AG09319 (cell line): ENCODE results near the gene MRPL54.
A peak's percentile ranks its signal among the peaks of the same experiment; 100 is the strongest.

Source experiments
- DNase-seq: peaks from one replicate; pipeline ENCODE4 v3.0.0-alpha.2; 2010; ENCODE audit warnings: low read depth; ENCODE audit errors: extremely low read depth
- TF ChIP-seq, protein P1 (sequence below): IDR thresholded peaks from 2 replicates; pipeline ENCODE4 v1.5.1; 2011; ENCODE audit warnings: low read depth, mild to moderate bottlenecking, inconsistent platforms, low read length, moderate library complexity

MRPL54 gene

DNA sequence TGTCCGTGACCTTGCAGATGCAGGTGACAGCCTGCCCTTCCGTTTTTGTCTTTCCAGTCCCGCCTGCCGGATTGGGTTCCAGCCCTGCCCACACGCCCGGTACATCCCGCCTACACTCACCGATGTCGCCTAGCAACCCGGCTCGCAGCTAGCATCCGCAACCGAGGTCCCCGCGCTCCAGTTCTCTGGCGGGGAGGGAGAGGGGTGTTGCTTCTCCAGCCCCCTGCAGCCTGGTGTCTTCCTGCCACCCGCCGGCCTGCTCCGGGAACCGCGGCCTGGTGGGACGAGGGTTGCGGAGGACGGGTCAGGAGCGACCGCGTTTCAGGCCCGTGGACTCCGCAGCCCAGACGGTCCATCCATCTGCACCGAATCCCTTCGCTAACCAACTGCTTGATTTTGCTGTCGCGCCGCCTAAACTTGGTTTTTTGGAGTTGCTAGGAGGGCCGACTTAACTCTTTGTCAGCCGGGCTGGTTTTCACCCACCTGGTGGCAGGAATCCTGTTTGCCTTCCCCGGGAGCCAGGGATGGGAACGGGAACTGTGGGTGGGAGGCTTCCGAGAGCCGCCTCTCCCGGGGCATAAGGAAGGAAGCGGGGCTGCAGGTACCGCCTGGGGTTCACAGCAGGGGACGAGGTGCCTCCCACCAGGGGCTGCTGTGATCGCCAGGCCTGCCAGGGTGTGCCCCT lies 39.1 kb downstream of the MRPL54 start:
- DNase-seq, result no peak
- TF ChIP-seq, protein P1, sequence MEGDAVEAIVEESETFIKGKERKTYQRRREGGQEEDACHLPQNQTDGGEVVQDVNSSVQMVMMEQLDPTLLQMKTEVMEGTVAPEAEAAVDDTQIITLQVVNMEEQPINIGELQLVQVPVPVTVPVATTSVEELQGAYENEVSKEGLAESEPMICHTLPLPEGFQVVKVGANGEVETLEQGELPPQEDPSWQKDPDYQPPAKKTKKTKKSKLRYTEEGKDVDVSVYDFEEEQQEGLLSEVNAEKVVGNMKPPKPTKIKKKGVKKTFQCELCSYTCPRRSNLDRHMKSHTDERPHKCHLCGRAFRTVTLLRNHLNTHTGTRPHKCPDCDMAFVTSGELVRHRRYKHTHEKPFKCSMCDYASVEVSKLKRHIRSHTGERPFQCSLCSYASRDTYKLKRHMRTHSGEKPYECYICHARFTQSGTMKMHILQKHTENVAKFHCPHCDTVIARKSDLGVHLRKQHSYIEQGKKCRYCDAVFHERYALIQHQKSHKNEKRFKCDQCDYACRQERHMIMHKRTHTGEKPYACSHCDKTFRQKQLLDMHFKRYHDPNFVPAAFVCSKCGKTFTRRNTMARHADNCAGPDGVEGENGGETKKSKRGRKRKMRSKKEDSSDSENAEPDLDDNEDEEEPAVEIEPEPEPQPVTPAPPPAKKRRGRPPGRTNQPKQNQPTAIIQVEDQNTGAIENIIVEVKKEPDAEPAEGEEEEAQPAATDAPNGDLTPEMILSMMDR, result peak; percentile 10

DNA sequence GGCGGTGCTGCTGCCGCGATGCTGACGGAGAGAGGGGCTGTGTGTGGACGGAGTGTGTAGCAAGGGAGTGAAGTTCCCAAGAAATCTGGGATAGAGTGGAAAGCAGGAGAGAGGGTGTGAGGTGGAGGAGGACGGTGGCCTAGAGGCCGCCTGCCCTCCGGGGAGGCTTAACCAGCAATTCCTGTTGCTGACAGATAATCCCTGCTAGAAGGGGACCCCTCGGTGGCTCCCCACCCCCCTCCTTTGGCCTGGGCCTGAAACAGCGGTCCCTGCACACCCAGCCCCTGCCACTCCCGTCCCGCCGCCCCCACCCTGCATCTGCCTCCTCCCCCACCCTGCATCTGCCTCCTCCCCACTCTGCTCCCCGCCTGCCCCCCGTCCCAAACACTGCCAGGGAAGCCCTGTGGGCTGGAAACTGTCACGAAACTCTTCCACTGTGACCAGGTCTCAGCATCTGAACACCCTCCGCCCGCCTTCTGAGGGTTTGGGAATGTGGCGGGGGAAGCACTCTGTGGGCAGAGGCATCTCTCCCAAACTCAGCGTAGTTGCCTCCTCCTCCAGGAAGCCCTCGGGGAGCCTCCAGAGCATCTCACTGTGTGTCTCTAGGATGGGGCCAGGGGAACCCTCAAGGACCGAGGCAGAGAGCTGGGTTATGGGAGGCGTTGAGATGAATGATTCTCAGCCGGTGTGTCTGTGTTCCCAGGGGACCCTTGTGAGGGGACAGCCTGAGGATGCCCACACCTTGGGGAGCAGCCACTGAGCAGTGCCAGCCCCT lies 40.8 kb downstream of the MRPL54 start:
- no peak for DNase-seq
- TF ChIP-seq, protein P1, result no peak

DNA sequence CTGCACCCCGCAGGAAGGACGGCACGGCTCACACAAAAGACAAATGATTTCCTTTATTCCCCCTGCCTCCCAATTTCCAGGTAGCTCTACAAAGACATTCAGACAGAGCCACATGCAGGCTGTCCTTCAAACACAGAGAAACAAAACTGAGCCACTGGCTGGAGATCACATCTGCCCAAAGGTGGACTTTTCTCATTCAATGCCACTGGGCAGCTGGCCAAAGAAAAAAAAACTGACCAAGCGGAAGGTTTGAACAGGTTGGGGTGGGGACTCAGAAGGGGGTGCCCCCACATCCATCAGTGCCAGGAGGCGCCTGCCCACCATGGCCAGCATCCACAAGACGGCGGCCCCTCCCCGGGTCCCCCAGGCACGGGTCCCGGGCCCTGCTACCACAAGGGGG lies 41.5 kb downstream of the MRPL54 start:
- TF ChIP-seq, protein P1, result no peak
- no peak for DNase-seq

DNA sequence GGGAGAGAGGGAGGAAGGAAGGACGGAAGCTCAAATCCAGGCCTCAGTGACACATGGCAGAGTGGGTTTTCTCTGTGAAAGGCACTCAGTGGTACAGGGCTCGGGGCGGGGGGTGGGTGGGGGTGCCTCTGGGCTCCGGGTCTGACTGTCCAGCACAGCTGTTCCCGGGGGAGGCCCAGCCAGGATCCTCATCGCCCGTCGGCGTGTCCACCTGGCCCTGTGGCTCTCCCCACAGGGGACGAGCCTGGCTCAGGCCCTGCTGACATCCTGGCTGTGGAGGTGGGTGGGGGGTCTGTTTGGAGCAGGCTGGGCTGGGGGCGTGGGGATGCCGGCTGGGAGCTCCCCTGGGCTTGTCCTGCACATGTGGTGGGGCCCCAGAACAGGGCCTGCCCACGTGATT lies 41.9 kb downstream of the MRPL54 start:
- TF ChIP-seq, protein P1, result no peak
- DNase-seq, result no peak

DNA sequence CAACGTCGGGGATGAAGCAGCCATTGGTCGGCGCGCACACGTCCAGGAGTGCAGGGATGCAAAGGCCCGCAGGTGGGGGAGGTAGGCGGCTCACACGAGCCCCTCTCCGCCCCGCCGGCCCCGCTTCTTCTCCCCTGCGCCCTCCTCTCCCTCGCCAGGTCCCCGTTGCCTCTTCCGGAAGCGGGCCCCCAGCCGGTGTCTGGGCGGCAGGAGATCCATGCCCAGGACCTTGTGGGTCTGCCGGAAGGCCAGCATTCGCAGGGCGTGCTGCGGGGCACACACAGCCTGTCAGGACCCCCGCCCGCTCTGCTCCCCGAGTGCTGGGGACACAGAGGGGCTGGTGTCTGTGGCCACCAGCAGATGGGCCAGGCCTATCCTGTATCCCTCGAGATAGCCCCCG lies 43.4 kb downstream of the MRPL54 start:
- TF ChIP-seq, protein P1, result no peak
- no peak for DNase-seq

DNA sequence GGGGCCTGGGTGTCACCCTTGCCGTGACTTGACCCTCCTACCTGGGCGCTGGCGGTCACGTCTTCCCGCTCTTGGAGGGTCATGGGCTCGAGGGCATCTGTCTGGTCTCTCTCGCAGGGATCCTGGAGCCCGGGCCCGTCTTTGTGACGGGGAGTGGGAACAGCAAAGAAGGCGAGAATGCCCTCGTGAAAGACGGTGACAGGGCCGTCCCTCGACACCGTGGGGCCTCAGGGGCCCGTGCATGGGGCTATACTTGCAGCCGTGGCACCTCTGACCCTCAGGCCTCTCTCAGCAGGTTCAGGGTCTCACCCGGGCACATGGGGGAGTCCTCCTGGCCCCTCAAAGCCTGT lies 44.6 kb downstream of the MRPL54 start:
- TF ChIP-seq, protein P1, result no peak
- DNase-seq, result no peak

DNA sequence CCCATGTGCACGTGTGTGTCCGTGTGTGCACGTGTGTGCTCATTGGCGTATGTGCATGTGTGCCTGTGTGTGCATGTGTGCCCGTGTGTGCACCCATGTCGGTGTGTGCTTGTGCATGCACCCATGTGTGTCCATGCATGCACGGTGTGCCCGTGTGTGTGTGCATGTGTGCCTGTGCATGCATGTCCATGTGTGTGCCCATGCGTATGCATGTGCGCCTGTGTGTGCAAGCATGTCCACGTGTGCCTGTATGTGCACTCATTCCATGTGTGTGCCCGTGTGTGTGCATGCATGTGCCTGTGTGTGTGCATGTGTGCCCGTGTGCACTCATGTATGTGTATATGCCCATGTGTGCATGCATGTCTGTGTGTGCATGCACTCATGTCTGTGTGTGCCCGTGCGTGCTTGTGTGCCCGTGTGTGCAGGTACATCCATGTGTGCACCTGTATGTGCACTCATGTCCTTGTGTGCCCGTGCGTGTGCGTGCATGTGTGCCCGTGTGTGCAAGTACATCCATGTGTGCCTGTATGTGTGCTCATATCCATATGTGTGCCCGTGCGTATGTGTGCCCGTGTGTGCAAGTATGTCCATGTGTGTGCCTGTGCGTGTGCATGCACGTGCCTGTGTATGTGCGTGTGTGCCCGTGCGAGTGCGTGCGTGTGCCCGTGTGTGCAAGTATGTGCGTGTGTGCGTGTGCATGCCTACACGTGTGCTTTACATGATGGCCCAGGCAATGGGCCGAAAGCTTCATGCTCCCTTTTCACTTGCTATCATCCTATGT lies 45.3 kb downstream of the MRPL54 start:
- TF ChIP-seq, protein P1, result no peak
- DNase-seq, result no peak
